ENCODE measurements around the gene PLGLB1.
"Not testable (repeated sequence)": the region's sequence is repeated elsewhere in the genome, so short reads cannot be mapped to it uniquely, and the experiment has no call there.

DNA sequence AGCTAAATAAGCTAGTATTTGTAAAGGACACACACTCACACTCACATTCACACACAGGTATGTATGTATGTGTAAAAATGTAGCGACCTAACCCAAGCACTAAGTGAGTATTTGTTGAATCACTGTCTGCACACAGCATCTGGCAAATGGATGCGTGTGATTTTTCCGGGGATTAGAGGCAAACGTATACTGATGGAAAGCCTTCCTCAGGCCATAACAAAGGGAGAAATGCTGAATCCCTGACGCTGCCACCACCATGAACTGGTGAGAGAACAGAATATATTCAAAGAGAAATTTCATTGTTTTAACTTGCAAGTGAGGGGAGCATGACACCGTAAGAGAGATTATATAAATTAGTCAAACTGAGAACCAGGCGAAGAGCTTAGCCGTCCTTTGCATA lies 601 bp downstream of the PLGLB1 start:
- TF ChIP-seq, protein P1, sequence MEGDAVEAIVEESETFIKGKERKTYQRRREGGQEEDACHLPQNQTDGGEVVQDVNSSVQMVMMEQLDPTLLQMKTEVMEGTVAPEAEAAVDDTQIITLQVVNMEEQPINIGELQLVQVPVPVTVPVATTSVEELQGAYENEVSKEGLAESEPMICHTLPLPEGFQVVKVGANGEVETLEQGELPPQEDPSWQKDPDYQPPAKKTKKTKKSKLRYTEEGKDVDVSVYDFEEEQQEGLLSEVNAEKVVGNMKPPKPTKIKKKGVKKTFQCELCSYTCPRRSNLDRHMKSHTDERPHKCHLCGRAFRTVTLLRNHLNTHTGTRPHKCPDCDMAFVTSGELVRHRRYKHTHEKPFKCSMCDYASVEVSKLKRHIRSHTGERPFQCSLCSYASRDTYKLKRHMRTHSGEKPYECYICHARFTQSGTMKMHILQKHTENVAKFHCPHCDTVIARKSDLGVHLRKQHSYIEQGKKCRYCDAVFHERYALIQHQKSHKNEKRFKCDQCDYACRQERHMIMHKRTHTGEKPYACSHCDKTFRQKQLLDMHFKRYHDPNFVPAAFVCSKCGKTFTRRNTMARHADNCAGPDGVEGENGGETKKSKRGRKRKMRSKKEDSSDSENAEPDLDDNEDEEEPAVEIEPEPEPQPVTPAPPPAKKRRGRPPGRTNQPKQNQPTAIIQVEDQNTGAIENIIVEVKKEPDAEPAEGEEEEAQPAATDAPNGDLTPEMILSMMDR (conservative IDR thresholded peaks at IDR 0.05), result not testable (repeated sequence)
- TF ChIP-seq ZFX (IDR thresholded peaks at IDR 0.05), result not testable (repeated sequence)

All from C4-2B (cell line).